Kidney (tissue), 14 donors: ENCODE data around the gene AQP4. TPM values are rescaled to one million over a fixed set of nuclear protein-coding genes. Genes with fewer than 3 reads are reported as not detected.

Experiments used
- DNase-seq, 5 donors: peaks; one replicate each; pipeline ENCODE4 v3.0.0-alpha.2; 2013 to 2020
- FAIRE-seq: peaks from 2 replicates; lab custom pipeline; 2012; peaks lifted over from hg19 to GRCh38; lab: Jason Lieb, UNC
- H3K27ac ChIP-seq, 2 donors: one replicate each; pipeline ENCODE4 v1.7.0; 2013; ENCODE audit warnings: low read depth in 2 of 2, low read length in 2 of 2, inconsistent platforms in 1 of 2
- H3K27me3 ChIP-seq: one replicate; pipeline ENCODE4 v1.7.1; 2013; ENCODE audit warnings: low read length, inconsistent platforms; ENCODE audit not compliant: control insufficient read depth, insufficient read depth
- H3K36me3 ChIP-seq, 3 donors: one replicate each; pipeline versions ENCODE4 v1.7.0 to v1.7.1; 2013; ENCODE audit warnings: low read length in 3 of 3, control low read depth in 1 of 3, inconsistent platforms in 1 of 3; ENCODE audit not compliant: insufficient read depth in 3 of 3, control insufficient read depth in 2 of 3
- H3K4me1 ChIP-seq, 3 donors: one replicate each; pipeline versions ENCODE4 v1.7.0 to v1.7.1; 2013; ENCODE audit warnings: low read length in 3 of 3, inconsistent platforms in 1 of 3, low read depth in 1 of 3; ENCODE audit not compliant: control insufficient read depth in 2 of 3, insufficient read depth in 2 of 3
- H3K4me3 ChIP-seq, 3 donors: one replicate each; pipeline versions ENCODE4 v1.7.0 to v1.8.1; 2013; ENCODE audit warnings: low read length in 3 of 3, control low read depth in 1 of 3, inconsistent platforms in 1 of 3
- H3K9ac ChIP-seq, 3 donors: one replicate each; pipeline versions ENCODE4 v1.7.0 to v1.7.1; 2013; ENCODE audit warnings: low read length in 3 of 3, control low read depth in 1 of 3, inconsistent platforms in 1 of 3
- H3K9me3 ChIP-seq, 3 donors: one replicate each; pipeline versions ENCODE4 v1.7.0 to v1.7.1; 2013; ENCODE audit warnings: low read length in 3 of 3, control low read depth in 1 of 3, inconsistent platforms in 1 of 3; ENCODE audit not compliant: control insufficient read depth in 2 of 3, insufficient read depth in 1 of 3
- CTCF ChIP-seq: IDR thresholded peaks from 3 replicates; pipeline ENCODE4 v1.5.1; 2012; ENCODE audit warnings: mild to moderate bottlenecking, moderate library complexity, borderline replicate concordance; ENCODE audit not compliant: insufficient read depth; ENCODE audit errors: extremely low read depth
- intact Hi-C: fragments of 100-400 bp; cut with DNase I; formaldehyde crosslinking; loops from one replicate; pipeline ENCODE4 v1.11.1; 2022
- polyA plus RNA-seq: library from polyadenylated mRNA; stranded (reverse); fragments of 350-450 nt; fragmentation: Illumina TruSeq; extraction: RNeasy Lipid Tissue Mini Kit (QIAGEN cat#74804); gene quantifications from one replicate; pipeline ENCODE4 v1.2.3, GENCODE V29; 2014; ENCODE audit warnings: low read depth, low replicate concordance; ENCODE audit not compliant: insufficient read depth
- total RNA-seq: library from RNA; stranded (reverse); fragmentation: NEBNext Ultra II Directional; extraction: Animal tissue kit (Norgen Biotek cat#: 25700); gene quantifications from one replicate; pipeline ENCODE4 v1.2.1, GENCODE V29; 2021
- donor health status: control.
- donor health status: control.
- donor health status: control.
- donor health status: control.
- donor health status: control.
- donor health status: DM: yes; HTN: yes; CAD: no.
- donor health status: Normal renal cell carcinoma (clear cell type).

Gene AQP4
- total and polyA plus RNA-seq, 2 donors from 2014 or later = 1.1 to 11.6 TPM

DNA sequence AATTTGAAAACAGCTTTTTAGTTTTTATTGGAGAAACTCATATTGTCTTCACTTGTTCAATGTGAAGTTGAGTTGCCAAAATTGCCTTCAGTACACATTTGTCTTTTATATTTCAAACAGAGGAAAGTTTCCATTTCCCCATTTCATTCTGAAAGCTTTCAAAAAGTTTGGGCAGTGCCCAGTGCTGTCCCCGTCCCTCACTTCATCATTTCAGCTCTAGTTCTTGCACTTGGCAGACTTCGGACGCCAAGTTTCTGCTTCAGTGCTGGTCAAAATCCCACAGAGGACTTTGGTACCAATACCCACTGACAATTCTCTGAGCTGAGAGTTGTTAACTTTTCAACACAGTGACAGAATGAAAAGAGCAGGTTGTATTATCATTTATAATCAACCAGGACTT lies 43.4 kb upstream of the AQP4 start:
- Histone ChIP-seq H3K27ac (no peak overlapping the region), H3K36me3 (no peaks in the 10 kb centered on the region), H3K4me1 (peaks cover 0 to 7% (median 0%) of the 10 kb centered on the region in 3 donors), H3K27me3 (no peaks in the 10 kb centered on the region), H3K9me3 (no peaks in the 10 kb centered on the region), H3K9ac (no peak overlapping the region), H3K4me3 (no peak overlapping the region)
- TF ChIP-seq CTCF = no peak
- no peak for DNase-seq
- intact Hi-C loops = no loop called here
- FAIRE-seq = no peak

DNA sequence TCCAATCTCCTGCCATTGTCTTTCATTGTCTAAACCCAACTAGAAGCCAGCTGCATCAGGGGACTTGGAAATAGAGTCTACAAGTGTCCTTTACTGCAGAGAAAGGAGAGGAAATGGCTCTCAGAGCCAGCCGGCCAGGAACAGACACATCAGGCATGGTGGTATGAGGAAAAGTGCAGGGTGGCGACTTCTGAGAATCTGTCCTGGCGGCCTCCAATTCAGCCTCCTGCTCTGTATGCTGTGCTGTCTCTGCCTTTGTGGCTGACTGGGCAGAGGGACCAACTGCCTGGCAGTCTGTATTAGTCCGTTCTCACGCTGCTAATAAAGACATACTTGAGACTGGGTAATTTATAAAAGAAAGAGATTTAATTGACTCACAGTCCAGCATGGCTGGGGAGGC lies 36.8 kb upstream of the AQP4 start:
- FAIRE-seq = no peak

DNA sequence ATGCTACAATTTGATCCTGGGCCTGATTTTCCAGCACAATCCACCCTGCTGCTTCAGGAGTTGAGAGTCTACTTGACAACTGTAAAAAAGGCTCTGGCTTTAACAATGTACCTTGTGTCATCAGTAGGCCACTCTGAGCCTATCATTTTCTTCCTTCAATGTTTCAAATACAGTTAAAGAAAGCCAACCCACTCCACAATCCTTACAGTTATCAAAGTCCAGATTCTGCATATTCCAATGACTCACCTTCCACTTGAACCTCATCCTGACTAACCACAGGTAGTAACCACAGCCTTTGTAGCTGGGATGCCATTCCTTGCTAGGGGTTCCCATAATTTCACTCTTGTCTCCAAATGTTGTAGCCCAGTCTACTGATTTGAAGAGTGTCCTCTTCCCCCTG lies 35.5 kb upstream of the AQP4 start:
- intact Hi-C loops = no loop called here
- H3K4me3 ChIP-seq = no peak overlapping the region
- H3K27me3 ChIP-seq = no peaks in the 10 kb centered on the region
- FAIRE-seq (no peak), DNase-seq (no peak)
- no peaks in the 10 kb centered on the region for H3K36me3 ChIP-seq
- no peaks in the 10 kb centered on the region for H3K4me1 ChIP-seq
- TF ChIP-seq CTCF = no peak
- no peak overlapping the region for H3K27ac ChIP-seq
- no peaks in the 10 kb centered on the region for H3K9me3 ChIP-seq
- no peak overlapping the region for H3K9ac ChIP-seq

More for the DNA sequence above, 36.8 kb upstream of the AQP4 start:
- H3K36me3 ChIP-seq = no peaks in the 10 kb centered on the region
- H3K27ac ChIP-seq = no peak overlapping the region
- H3K27me3 ChIP-seq = no peaks in the 10 kb centered on the region
- H3K4me1 ChIP-seq = no peaks in the 10 kb centered on the region
- intact Hi-C loops = no loop called here
- H3K9me3 ChIP-seq = no peaks in the 10 kb centered on the region
- DNase-seq = no peak
- no peak for TF ChIP-seq CTCF
- H3K4me3 ChIP-seq = no peak overlapping the region
- H3K9ac ChIP-seq = no peak overlapping the region

DNA sequence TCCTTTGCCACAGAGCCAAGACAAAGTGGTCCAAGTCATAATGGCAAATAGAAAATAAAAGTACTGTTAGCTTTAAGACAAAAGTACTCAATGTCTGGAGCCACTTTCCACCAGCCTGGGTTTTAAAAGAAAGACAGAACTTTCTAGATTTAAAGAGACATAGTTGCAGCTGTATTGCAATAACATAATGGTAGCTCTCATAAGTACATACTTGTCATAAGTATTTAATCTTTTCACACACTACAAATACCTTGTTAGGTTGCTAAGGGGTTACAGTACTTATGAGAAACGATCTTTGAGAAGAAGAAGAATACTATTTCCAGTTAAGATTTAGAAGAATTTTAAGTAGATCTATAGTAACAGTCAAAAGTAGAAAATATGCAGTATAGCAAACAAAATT lies 28.9 kb upstream of the AQP4 start:
- Histone ChIP-seq H3K9ac (no peak overlapping the region), H3K4me1 (no peaks in the 10 kb centered on the region), H3K9me3 (no peaks in the 10 kb centered on the region), H3K4me3 (no peak overlapping the region), H3K27ac (no peak overlapping the region), H3K27me3 (no peaks in the 10 kb centered on the region), H3K36me3 (no peaks in the 10 kb centered on the region)
- DNase-seq (no peak), FAIRE-seq (no peak)
- intact Hi-C loops = no loop called here
- no peak for TF ChIP-seq CTCF
